Brain pericyte (primary cell): ENCODE measurements around the gene SGCE.
A peak's percentile ranks its signal among the peaks of the same experiment; 100 is the strongest.

ENCODE experiments used
- DNase-seq: peaks from one replicate; pipeline ENCODE4 v3.0.0-alpha.2; 2012; ENCODE audit warnings: low read depth, low spot score

SGCE gene

DNA sequence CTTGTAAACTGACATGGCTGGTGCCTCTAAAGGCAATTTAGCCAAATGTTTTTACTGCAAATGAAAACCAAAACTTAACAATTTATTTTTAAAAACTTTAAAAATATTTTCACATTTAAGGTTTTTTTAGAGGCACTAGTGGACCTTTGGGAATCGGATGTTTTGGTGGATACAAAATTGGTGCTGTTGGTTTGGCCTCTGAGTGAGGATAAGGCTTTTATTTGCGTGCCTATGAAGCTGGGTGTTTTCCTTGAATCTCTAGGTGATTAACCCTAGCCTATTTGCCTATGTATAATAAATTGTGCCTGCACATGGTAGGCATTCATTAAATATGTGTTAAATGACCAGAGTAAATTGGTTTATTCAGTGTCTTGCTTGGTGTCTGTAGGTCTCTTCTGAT is 2.9 kb upstream of the SGCE start:
- no peak for DNase-seq

DNA sequence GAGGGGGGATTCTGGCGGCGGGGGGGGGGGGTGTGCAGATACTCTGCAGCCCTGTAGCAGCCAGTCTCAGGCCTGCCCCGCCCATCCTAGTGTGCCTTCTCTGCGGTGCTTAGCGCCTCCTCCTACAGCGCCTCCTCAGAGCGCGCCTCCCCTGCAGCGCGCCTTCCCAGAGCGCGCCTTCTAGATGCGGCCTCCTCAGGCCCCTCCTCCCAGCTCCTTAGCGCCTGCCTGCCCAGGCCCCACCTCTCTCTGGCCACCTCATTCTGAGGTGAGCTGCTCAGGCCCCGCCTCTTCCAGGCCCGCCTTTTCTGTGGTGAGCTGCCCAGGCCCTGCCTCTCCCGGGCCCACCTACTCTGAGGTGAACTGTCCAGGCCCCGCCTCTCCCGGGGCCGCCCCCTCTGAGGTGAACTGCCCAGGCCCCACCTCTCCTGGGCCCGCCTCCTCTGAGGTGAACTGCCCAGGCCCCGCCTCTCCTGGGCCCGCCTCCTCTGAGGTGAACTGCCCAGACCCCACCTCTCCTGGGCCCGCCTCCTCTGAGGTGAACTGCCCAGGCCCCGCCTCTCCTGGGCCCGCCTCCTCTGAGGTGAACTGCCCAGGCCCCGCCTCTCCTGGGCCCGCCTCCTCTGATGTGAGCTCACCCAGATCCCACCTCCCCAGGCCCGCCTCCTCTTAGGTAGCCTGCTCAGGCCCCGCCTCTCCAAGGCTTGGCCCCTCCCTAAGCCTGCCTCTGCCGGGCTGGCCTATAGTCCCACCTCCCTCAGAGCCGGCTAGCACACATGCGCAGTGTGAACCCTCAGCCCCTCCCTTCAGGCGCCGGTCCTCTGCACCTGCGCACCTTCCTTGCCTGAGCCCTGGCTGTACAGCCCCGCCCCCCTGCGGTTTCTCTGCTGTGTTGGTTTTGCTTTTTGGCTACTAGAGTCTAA is 2.1 kb upstream of the SGCE start:
- DNase-seq = peak; percentile 92

DNA sequence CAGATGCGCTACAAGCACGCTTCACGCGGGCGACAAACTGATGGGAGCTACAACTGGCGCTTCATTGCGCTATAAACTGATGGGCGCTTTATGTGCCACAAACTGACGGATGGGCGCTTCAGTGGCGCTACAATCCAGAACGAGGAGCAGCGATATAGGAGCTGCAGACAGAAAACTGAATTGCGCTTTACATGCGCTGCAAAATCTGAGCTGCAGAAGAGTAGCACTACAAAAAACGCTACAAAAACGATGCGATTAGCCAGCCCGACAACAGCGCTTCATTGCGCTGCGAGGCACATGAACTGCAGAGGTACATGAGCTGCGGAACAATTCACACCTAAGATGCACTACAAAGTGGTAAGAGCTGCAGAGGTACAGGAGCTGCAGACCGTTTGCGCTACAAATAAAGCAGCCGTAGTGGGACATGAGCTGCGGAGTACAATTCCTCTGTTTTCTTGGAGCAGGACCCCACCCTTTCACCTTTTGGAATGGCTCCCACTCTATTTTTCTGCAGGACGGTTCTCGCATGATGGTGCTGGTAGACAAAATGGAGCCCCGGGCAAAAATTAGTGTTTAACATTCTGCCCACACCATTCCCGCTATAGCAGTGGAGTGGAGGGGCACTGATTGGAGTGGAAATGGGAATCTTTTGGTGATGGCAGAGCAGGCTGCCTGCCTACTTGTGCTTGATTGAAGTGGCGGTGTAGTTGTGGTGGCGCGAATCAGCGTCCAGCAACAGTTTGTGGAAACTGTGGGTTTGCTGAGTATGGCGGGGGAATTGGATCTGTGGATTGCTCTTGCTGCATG is 1.2 kb upstream of the SGCE start:
- DNase-seq = peak; percentile 30

DNA sequence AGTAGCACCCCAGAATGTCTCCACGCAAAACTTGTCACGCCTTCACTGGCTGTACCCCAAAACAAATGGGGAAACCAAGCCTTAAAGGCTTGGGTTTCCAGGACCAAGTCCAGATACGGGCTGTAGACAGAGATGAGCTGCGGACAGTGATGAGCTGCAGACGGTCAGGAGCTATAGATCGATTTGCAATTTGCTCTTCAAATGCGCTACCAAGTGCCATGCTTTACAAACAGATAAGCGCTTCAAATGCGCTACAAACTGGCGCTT is 658 bp upstream of the SGCE start:
- no peak for DNase-seq

DNA sequence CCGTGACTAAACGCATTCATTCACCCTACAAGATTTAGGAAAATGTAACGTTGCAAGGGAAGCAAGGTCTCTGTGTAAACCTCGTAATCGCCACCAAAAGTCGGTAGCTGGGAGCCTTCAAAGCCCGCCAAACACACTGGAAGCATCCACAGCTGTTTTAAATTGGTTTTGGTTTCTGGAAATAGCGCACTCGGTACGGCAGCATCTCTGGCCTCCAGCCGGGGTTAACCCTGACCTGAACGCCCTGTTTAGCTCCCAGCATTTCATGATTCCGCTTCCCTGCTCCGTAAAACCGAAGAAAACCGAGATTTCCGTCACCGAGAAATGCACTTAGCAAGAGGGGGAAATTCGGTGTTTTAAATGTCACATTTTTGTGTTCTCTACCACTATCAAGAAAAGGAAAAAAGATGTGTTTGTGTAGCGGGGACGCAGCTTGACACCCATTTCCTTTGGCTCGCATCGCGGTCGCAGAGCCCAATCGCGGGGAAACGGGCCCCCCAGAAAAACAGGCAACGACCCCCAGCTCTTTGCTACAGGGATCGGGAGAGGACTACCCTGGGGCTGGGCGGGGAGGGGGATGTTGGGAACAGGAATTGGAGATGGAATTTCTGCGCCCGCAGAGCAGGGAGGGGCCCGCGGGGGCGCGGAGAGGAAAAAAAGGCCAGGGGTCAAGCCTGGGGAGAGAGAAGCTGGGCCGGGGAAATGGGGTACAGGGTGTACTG is 646 bp downstream of the SGCE start:
- DNase-seq = no peak

DNA sequence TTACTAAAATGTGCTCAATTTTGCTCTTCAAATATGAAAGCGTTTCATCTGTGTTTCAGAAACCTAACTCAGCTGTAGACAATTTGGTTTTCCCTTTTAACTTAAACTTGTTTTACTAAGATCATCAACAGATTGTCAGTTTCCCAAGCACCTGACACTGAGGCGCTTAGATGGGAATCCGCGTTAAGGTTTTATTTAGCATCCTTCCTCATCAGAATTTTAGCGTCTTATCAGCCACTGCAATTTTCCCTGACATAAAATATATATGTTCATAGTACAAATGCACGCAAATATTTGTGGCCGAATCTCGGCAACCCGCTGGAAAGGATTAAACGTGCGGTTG is 1.2 kb downstream of the SGCE start:
- no peak for DNase-seq

DNA sequence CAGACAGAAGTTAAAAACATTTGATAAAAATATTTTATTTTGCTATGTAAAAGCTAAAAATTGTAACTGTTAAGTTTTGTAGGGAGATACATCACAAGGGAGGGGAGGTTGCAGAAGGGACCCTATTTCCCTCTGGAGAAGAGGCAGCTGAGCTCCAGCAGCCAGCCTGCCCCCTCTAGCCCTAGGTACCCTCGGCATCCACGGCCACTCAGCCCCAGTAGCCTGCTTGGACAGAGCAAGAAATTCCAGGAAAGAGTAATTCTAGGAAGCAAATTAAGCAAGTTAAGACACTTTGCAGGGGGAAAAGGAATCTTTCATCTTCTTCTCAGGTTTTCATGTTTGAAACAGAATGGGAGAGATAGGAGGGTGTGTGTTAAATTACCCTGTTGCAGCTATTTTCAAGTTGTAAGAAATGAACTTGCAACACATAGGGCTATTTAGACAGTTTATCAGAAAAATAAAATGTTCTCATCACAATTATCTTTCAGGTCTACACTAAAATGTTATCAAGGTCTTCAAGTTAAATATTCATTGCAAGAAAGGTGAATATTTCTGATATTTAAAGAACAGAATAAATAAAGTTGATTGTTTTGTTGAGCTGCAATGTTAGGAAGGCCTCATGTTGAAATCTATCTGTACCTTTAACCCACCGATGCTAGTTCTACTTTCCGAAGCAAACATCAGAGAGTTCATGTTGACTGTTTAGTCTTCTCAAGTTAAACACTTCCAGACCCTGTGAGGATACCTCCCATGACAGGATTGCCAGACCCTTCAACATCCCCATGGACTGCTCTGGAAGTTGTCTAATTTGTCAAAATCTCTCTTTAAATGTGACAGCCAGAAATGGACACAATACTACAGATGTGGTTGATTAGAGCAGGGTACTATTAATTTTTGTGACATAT is 5.5 kb downstream of the SGCE start:
- DNase-seq = no peak

DNA sequence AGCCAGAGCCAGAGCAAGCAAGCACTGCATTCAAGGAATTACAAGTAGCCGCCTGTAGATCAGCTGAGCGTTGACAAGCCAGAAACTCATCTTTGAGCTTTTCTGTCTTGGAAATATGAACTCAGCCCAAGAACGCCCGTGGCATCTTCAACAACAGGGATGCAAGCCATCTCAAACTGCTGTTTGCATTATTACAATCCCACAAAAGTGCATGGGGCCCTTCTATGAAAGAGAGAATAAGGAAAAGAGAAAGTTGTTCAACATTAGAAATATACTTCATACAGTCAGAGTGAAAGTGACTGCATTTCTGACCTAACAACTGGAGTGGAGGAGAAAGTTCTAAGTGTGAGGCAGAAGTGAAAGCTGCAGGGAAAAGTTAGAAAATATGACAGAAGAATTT is 6.5 kb downstream of the SGCE start:
- no peak for DNase-seq

DNA sequence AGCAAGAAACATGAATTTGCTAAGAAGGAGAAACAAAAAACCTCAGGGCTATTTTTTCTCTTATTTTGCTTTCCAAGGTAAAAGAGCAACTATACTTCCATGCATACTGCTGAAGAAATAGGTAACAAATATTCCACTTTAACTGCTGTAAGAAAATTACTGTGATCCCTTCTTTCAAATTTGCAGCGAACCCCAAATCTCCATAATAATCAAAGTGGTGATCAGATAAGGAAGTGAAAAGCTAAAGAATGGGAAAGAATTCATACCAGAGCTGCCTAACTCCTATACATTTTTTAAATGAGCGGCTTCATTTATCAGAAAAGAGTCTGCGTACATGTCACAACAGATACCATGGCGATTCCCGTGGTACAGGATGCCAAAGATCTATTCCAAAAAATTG is 7.2 kb downstream of the SGCE start:
- no peak for DNase-seq

DNA sequence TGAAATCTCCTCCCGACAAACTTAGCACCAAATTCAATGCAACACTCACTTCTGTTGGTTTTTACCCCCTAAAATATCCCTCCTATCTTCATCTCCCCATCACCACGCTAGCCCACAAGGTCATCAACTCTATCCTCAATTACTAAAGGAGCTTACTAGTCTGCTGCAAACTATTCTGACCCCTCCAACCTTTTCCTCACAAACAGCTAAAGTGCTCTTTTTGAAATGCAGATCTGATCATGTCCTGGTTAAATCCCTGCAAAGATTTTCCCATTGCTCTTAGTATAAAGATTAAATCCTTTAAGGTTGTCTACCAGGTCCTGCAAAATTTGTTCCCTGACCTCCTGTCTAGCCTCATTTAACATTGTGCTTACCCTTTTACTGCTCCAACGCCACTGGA is 8.6 kb downstream of the SGCE start:
- no peak for DNase-seq

DNA sequence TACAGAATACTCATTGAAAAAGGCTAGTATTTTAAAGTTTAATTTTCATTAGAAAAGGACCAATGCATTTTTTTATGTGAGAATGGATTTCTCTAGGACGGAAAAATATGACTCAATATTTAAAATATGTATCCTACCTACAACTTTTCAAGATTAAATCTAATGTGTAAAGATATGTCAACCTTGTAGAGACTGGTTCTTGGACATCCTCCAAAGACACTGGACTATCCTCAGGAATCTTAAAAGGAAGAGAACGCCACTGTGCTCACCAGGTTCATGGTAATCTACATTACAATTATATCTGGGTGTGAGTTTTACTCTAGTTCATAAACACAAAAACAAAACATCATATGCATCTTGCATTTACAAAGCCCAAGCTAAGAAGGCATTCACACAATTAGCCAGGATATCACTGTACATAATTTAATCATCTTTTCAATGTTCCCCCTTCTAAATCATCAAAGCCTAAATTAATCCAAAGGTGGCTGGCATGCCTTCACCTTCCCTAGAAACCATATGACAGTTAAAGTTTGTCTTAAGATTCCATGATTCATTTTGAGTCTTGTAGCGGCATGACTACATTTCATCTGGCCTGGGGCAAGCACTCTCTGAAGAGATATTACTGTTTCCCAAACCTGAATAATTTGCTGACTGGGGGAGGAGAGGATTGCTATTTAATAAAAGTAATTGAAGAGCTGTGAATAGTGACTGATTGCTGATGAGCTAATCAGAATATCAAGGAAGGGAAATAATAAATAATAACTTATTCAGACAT is 12.0 kb downstream of the SGCE start:
- no peak for DNase-seq

DNA sequence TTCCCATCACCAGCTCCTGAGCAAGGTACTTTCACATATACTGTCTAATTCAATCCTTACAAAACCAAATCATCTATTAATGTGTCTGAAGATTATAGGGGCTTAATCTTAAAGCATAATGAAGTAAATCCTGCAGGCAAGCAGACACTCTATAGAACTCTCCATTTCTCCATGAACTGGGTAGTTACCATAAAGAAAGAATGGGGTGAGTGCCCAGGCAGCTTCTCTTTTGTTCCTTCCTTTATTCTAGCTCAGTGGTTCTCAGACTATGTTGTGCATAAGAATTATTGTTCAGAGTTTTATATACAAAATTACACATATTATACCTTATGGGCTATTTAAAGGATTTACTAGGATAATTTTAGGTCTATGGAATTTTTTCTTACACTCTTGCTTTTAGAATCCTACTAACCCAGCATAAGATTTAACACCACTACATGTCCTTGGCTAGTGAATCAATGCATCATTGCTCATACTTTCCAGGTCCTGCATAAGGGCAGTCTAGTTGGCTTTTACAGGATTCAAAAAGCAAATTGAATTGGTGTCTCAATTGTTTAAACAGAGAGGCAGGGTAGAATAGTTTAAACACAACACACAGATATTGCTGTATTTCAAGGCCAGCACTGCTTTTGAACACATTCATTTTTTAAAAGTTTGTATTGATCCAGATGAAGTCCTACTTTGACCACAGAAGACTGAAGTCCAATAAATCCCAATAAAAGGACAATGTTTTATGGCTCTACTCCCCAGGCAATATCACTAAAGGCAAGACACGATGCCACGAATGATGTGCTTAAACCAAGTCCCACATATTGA is 12.9 kb downstream of the SGCE start:
- DNase-seq = no peak

DNA sequence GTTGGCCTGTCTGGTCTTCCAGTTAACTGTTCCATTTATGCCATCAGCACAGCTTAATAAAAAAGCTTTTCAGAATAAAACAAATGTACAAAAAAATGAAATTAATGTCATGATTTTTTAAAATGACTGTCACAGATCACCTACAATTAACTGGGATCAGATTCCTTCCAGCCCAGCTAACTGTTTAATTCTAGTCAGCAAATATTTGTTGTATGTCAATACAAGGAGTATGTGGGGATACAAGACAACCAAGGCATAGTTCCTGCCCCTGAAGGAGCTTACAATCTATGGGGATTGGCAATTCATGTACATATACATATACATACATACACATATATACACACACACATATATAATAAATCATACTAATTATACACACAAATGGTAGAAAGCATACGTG is 16.5 kb downstream of the SGCE start:
- no peak for DNase-seq

DNA sequence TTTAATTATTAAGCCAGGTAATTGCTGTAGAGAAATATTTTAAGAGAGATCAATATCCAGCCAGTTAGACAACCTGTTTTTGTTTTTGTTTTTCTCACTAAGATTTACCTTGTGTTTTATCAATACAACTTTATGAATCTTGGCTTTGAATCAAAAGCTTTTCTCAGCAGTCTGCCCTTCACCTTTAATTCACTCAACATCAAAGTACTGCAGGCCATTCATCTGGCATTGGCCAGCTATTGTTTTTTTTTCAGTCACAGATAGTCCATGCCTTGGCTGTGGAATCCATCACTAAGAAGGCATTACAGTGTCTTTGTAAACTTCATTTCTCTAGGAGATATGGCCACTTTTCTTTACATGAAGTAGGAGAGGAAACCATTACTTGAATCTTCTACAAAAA is 20.2 kb downstream of the SGCE start:
- no peak for DNase-seq

DNA sequence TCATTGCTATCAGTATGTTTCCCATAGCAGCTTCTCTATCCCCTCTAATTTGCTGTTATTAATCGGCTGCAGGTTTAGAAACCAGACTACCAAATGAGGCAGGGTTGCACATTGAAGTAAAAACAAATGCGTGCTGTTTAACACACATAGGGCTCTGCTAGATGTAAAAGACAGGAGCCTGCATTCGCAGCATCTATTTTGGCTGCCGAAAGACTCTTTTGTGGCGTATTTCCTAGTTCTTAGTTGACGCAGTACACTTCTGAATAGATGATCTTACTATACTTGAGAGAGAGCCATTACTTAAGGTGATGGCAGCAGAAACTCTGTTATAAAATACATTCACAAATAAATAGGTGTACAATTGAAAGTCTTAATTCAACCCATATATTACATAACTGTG is 21.4 kb downstream of the SGCE start:
- DNase-seq = no peak

DNA sequence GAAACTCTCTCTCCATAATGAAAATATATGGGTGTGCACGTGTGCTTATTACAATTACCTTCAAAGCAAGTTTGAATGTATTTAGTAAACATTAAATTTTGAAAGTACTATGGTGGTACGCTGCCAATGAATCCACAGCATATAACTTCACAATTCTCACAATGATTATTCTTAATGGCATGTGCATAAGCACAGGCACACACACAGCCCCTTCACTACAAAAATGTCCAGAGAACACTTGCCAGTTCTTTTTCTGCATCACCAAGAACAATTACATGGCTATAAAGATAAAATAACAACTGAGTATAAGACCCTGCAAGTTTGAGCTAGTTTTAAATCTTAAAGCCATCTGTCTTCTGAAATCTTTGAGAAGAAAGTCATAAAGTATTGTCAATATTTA is 22.2 kb downstream of the SGCE start:
- no peak for DNase-seq

DNA sequence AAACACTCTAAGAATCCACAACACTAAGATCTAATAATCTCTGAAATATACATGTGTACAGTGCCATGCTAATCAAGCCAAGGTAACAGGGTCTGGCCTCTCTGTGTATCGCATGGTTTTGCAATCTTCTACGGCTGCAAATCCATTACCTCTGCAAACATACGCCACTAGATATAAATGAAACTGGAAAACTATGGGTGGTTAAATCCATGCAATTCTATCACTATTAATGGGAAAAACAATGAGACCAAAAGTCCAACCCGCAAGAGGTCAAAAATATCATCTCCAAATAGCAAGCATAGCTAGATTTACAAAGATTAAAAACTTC is 23.0 kb downstream of the SGCE start:
- DNase-seq = no peak

DNA sequence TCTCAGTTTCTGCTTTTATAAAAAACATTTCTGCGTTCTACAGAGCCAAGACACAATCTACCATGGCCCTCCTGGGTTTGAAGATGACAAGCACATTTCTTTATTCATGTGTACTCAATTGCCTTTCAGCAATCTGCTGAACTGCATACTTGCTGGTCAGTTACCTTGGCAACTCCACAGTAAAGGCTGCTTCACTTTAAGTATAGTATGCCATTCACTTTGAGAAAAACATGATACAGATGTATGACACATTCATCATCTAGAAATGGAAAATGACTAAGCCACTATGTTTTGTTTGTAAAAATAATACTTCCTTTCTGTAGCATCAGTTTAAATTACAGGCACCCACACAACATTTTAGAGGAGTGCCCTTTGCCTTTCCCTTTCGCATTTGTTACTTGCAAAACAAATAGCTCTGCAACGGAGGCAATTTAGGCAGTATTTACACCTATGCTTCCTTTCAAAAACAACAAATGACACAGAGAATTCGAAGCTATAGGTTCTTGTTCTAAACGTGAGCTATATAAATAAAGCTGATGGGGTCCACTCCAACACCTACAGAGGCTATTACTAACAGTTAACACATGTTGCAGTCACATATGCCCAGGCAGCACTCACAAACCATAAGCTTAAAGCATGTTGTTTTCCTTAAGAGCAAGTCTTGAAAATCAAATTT is 23.5 kb downstream of the SGCE start:
- DNase-seq = peak; percentile 72

DNA sequence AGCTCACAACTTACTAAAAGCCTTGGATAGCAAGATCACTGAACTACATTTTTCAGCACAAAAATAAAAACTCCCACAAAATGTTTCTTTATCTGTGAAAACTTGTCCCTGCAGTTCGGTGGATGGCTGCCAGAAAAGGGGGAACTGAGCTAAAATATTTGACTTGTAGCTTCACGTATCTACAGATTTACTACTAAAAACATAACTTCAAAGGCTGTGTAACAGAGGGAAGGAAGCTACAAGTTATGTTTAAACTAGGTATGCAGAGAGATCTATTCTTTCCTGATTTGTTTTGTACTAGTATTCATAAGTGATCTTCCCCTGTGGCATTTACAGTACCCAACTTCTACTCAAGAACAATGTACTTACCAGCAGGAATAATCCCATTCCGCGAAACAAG is 25.1 kb downstream of the SGCE start:
- DNase-seq = no peak

DNA sequence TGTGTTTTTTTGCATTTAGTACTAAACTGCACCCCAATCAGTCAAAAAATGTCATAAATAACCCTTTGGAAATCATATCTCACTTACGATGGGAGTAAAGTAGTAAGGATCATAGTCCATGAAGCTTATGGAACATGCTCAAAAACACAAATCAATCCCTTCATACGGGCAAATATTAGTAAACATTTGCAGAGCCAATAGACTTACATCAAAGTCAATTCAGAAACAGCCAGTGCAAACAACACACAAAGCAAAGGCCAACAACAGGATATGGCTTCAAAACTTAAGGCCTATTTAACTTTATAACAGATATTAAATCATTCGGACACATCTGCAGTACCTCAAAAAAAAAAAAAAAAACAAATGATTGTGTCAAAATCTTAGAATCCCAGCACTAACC is 32.1 kb downstream of the SGCE start:
- DNase-seq = no peak
